ENCODE measurements around the gene CD40LG. TPM values are rescaled to one million over a fixed set of nuclear protein-coding genes. Genes with fewer than 3 reads are reported as not detected.

Gene CD40LG
- total RNA-seq, 3 donors from 2014 or later, result 0.22 to 0.43 (median 0.23) TPM

GRCh38 chrX:136687457-136687856, 39.5 kb downstream of the CD40LG start:
- intact Hi-C loops (cut with DNase I, micrococcal nuclease), result no loop called here
- Histone ChIP-seq H3K4me1 (ENCODE audit: low read depth) (no peaks in the 10 kb centered on the region), H3K9me3 (no peaks in the 10 kb centered on the region), H3K4me3 (no peak overlapping the region), H3K36me3 (ENCODE audit: low read depth) (no peaks in the 10 kb centered on the region)
- no peak for DNase-seq
- ATAC-seq, result no peak
- no peak for TF ChIP-seq CTCF (IDR thresholded peaks at IDR 0.05)

DNA sequence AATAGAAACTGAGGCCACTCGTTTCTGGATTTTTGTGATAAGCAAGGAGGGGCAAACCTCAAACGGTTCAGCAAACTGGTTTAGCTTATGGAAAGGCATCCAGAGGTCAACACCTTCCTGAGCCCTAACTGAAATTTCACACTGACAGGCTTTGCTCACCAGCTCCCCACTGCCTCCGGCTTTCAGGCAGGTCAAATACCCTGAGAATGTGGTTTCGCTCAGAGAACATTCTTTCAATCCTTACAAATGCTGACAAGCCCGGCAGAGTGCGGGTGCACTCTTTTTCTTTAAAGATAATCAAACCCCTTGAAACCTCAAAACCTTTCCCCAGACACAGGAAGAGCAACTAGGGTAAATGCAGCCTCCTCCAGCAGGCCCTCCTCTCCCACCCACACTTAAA, 41.5 kb downstream of the CD40LG start:
- intact Hi-C loops (cut with DNase I, micrococcal nuclease), result no loop called here
- ATAC-seq, result no peak

DNA sequence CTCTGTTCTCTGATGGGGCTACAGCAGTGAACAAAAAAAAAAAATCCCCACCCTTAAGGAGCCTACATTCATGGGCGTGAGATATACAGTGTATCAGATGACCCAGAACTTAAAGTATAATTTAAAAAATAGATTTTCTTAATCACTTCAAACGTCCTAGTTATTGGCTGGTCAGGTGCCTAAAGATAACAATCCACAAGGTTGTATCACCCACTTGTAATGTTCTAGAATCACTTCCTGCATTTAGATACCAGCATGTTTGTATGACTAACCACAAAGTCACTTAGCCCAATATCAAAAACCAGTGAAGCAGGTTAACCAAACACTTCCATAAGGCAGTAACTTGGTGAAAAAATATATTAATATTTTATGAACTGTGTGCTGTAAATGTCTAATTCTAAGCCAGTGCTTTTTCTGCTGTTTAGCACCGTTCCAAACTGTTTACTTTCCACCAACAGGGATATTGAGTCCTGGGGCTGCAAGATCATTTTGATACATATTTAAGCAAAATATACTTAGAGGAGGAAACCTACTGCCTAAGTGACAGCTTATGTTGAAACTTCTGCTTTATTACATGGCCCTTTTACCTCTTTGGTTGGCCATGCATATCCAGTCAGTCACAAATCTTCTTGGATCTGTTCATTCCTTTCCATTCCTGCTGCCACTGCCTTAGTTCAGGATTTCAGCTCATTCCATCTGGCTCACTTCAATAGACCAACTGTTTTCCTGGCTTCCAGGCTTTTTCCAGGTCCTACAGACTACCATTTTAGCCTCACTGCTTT, 43.3 kb downstream of the CD40LG start:
- DNase-seq (no peak), ATAC-seq (peak; percentile 32)
- Histone ChIP-seq H3K9me3 (no peaks in the 10 kb centered on the region), H3K36me3 (ENCODE audit: low read depth) (no peaks in the 10 kb centered on the region), H3K4me1 (ENCODE audit: low read depth) (no peaks in the 10 kb centered on the region), H3K4me3 (no peak overlapping the region)
- intact Hi-C loops (cut with DNase I, micrococcal nuclease), result loop anchor here in 1 of 2 donors (10.0 kb wide), 1 partner anchor 86 kb away; no protein-coding TSS in a partner anchor
- no peak for TF ChIP-seq CTCF (IDR thresholded peaks at IDR 0.05)

More for the DNA sequence above, 41.5 kb downstream of the CD40LG start:
- H3K9me3 ChIP-seq, result no peaks in the 10 kb centered on the region
- TF ChIP-seq CTCF (IDR thresholded peaks at IDR 0.05), result no peak
- no peaks in the 10 kb centered on the region for H3K4me1 ChIP-seq (ENCODE audit: low read depth)
- H3K4me3 ChIP-seq, result no peak overlapping the region
- no peaks in the 10 kb centered on the region for H3K36me3 ChIP-seq (ENCODE audit: low read depth)
- no peak for DNase-seq

DNA sequence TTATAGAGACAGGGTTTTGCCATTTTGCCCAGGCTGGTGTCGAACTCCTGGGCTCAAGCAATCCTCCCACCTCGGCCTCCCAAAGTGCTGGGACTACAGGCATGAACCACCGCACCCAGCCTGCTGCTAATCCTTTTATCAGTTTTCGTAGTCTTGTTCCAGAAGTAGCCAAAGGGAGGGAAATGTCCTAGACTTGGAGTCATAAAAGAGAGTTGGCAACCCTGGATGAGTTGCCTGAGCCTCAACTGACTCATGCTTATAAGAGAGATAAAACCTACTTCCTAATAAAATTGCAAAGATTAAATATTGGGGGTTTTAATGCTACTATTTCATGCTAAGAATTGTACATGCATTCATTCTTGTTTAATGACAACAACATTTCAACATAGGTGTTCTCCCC, 44.3 kb downstream of the CD40LG start:
- H3K36me3 ChIP-seq (ENCODE audit: low read depth), result no peaks in the 10 kb centered on the region
- no peak for TF ChIP-seq CTCF (IDR thresholded peaks at IDR 0.05)
- DNase-seq (no peak), ATAC-seq (no peak)
- intact Hi-C loops (cut with DNase I, micrococcal nuclease), result loop anchor here in 1 of 2 donors (10.0 kb wide), 1 partner anchor 87 kb away; no protein-coding TSS in a partner anchor
- no peaks in the 10 kb centered on the region for H3K4me1 ChIP-seq (ENCODE audit: low read depth)
- H3K4me3 ChIP-seq, result no peak overlapping the region
- H3K9me3 ChIP-seq, result no peaks in the 10 kb centered on the region

DNA sequence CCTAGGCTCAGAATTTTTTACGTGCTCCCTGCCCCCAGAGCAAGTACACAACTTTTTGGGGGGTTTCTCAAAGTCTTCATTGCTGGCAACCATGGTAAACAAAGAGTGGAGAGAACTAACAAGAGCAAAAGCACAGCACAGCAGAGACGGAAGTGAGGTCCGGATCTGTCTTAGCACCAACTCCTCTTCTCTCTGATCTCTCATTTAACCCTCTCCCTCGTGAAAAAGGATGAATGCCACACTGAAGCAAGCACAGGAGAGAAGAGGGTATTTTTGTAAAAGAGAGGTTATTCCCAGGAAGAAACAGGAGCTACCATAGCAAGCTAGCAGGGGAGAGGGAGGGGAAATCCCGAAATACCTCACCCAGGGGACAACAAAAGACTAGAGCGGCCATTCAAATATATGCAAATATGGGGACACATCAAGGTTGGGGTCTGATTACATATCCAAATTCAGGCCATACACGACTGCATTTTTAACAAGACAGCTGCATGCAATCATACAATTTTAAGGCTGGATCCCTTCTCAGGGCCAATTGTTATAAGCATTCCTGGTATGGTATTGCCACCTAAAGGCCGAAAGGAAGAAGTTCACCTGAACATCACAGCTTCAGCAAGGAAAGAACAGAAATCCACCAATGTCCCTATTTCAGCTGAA, 46.6 kb downstream of the CD40LG start:
- Histone ChIP-seq H3K4me1 (ENCODE audit: low read depth) (no peaks in the 10 kb centered on the region), H3K9me3 (no peaks in the 10 kb centered on the region), H3K36me3 (ENCODE audit: low read depth) (no peaks in the 10 kb centered on the region), H3K4me3 (no peak overlapping the region)
- intact Hi-C loops (cut with DNase I, micrococcal nuclease), result loop anchor here in 1 of 2 donors (10.0 kb wide), 1 partner anchor 90 kb away; no protein-coding TSS in a partner anchor
- no peak for DNase-seq
- peak; percentile 74 for ATAC-seq
- no peak for TF ChIP-seq CTCF (IDR thresholded peaks at IDR 0.05)

All from mucosa of descending colon (tissue), 3 donors.